IMR-90 (cell line): ENCODE measurements around the gene RBM28. TPM values are rescaled to one million over a fixed set of nuclear protein-coding genes. Genes with fewer than 3 reads are reported as not detected.

Experiments used
- ATAC-seq: fragments of 200-7000 bp; cut with Tn5 transposase; 2 replicates; pipeline ENCODE4 v1.9.1; 2020; ENCODE audit warnings: low read depth, mild to moderate bottlenecking, moderate library complexity
- BruUV-seq: library from RNA; stranded (reverse); fragments of 400-500 nt; replicated peaks from 2 replicates; lab custom pipeline; 2021; lab: Mats Ljungman, UMichigan
- CTCF ChIA-PET: fragments of 300-600 bp; formaldehyde crosslinking; extraction: SDS; loops from one replicate; lab custom pipeline; 2021; ENCODE audit warnings: antibody characterized with exemption; lab: Yijun Ruan, JAX
- POLR2A ChIA-PET: fragments of 300-600 bp; sonication (Branson Sonifier 250); formaldehyde crosslinking; loops from one replicate; lab custom pipeline; 2022; ENCODE audit warnings: antibody characterized with exemption; ENCODE audit not compliant: unreplicated experiment; lab: Charles Lee
- DNase-seq: peaks from one replicate; pipeline ENCODE4 v3.0.0; 2013
- H2AFZ ChIP-seq: replicated peaks from 2 replicates; pipeline ENCODE3; 2013; ENCODE audit warnings: low read length, mild to moderate bottlenecking; ENCODE audit not compliant: poor library complexity
- H2AK5ac ChIP-seq: 2 replicates; pipeline ENCODE4 v1.6.1; 2013; ENCODE audit warnings: low read depth, low read length, inconsistent platforms
- H2AK9ac ChIP-seq: replicated peaks from 2 replicates; pipeline ENCODE3; 2013; ENCODE audit warnings: mild to moderate bottlenecking, low read depth, low read length, moderate library complexity; ENCODE audit not compliant: poor library complexity
- H2BK120ac ChIP-seq: 2 replicates; pipeline ENCODE4 v1.6.1; 2013; ENCODE audit warnings: low read depth, low read length, inconsistent platforms
- H2BK15ac ChIP-seq: 3 replicates; pipeline ENCODE4 v1.6.1; 2013; ENCODE audit warnings: low read depth, low read length, inconsistent platforms
- H2BK20ac ChIP-seq: 2 replicates; pipeline ENCODE4 v1.6.1; 2013; ENCODE audit warnings: low read depth, mild to moderate bottlenecking, inconsistent platforms, low read length, moderate library complexity
- H2BK5ac ChIP-seq: 2 replicates; pipeline ENCODE4 v1.6.1; 2013; ENCODE audit warnings: mild to moderate bottlenecking, low read depth, low read length, inconsistent platforms; ENCODE audit not compliant: poor library complexity, severe bottlenecking
- H3K14ac ChIP-seq: replicated peaks from 2 replicates; pipeline ENCODE4 v1.6.1; 2013; ENCODE audit warnings: low read depth, low read length, inconsistent platforms
- H3K18ac ChIP-seq: 2 replicates; pipeline ENCODE4 v1.6.1; 2013; ENCODE audit warnings: low read depth, low read length, control low read depth
- H3K23ac ChIP-seq: 2 replicates; pipeline ENCODE4 v1.6.1; 2013; ENCODE audit warnings: low read depth, low read length, inconsistent platforms
- H3K27ac ChIP-seq: 2 replicates; pipeline ENCODE4 v1.5.1; 2013; ENCODE audit warnings: mild to moderate bottlenecking, control low read depth, low read length; ENCODE audit not compliant: insufficient read depth
- H3K27me3 ChIP-seq: 2 replicates; pipeline ENCODE4 v1.6.1; 2013; ENCODE audit warnings: low read length; ENCODE audit not compliant: control insufficient read depth, insufficient read depth
- H3K36me3 ChIP-seq: 2 replicates; pipeline ENCODE4 v1.6.1; 2013; ENCODE audit warnings: low read length, mixed read lengths; ENCODE audit not compliant: control insufficient read depth, insufficient read depth
- H3K4ac ChIP-seq: 2 replicates; pipeline ENCODE4 v1.6.1; 2013; ENCODE audit warnings: low read depth, low read length, inconsistent platforms
- H3K4me1 ChIP-seq: 2 replicates; pipeline ENCODE4 v1.6.1; 2013; ENCODE audit warnings: low read length, mixed read lengths; ENCODE audit not compliant: control insufficient read depth, insufficient read depth
- H3K4me2 ChIP-seq: 2 replicates; pipeline ENCODE4 v1.6.1; 2013; ENCODE audit warnings: low read depth, mild to moderate bottlenecking, control low read depth, low read length, moderate library complexity
- H3K4me3 ChIP-seq: 2 replicates; pipeline ENCODE4 v1.5.1; 2013; ENCODE audit warnings: low read depth, mild to moderate bottlenecking, control low read depth, low read length, moderate library complexity; ENCODE audit not compliant: insufficient read depth
- H3K56ac ChIP-seq: 2 replicates; pipeline ENCODE4 v1.6.1; 2013; ENCODE audit warnings: low read length, inconsistent platforms; ENCODE audit not compliant: insufficient read depth; ENCODE audit errors: extremely low read depth
- H3K79me1 ChIP-seq, 2 experiments: 2 replicates each; pipeline ENCODE4 v1.6.1; 2013; ENCODE audit warnings: low read length in 2 of 2, inconsistent platforms in 1 of 2, low read depth in 1 of 2
- H3K9ac ChIP-seq: 2 replicates; pipeline ENCODE4 v1.6.1; 2013; ENCODE audit warnings: low read depth, low read length, control low read depth
- H3K9me1 ChIP-seq: 2 replicates; pipeline ENCODE4 v1.6.1; 2013; ENCODE audit warnings: low read length, inconsistent platforms; ENCODE audit not compliant: insufficient read depth
- H3K9me3 ChIP-seq: 2 replicates; pipeline ENCODE4 v1.6.1; 2013; ENCODE audit warnings: low read length; ENCODE audit not compliant: control insufficient read depth, insufficient read depth
- H4K20me1 ChIP-seq: 2 replicates; pipeline ENCODE4 v1.6.1; 2013; ENCODE audit warnings: low read length, inconsistent platforms; ENCODE audit not compliant: insufficient read depth
- H4K5ac ChIP-seq: 2 replicates; pipeline ENCODE4 v1.6.1; 2013; ENCODE audit warnings: mild to moderate bottlenecking, low read depth, low read length, control low read depth
- H4K8ac ChIP-seq, 2 experiments: 2 replicates each; pipeline ENCODE4 v1.6.1; 2013; ENCODE audit warnings: low read depth in 2 of 2, low read length in 2 of 2, control low read depth in 1 of 2, inconsistent platforms in 1 of 2
- H4K91ac ChIP-seq: 2 replicates; pipeline ENCODE4 v1.6.1; 2013; ENCODE audit warnings: low read depth, low read length, inconsistent platforms; ENCODE audit not compliant: insufficient read depth
- BHLHE40 ChIP-seq: fragments of 150-350 bp; IDR thresholded peaks from 2 replicates; pipeline ENCODE4 v1.6.1; 2016; ENCODE audit warnings: mild to moderate bottlenecking, low read depth, low read length
- CEBPB ChIP-seq: IDR thresholded peaks from 2 replicates; pipeline ENCODE4 v1.6.1; 2012; ENCODE audit warnings: low read depth, low read length, improper control_type of control experiment
- CHD1 ChIP-seq: IDR thresholded peaks from 2 replicates; pipeline ENCODE4 v1.6.1; 2012; ENCODE audit warnings: low read depth, low read length, improper control_type of control experiment
- FOS ChIP-seq: fragments of 150-350 bp; IDR thresholded peaks from 2 replicates; pipeline ENCODE4 v1.6.1; 2016; ENCODE audit warnings: low read depth, low read length
- MAFK ChIP-seq: IDR thresholded peaks from 2 replicates; pipeline ENCODE4 v1.6.1; 2012; ENCODE audit warnings: low read depth, low read length, improper control_type of control experiment
- NFE2L2 ChIP-seq: fragments of 150-350 bp; IDR thresholded peaks from 2 replicates; pipeline ENCODE4 v1.6.1; 2016; ENCODE audit warnings: low read depth, mild to moderate bottlenecking, low read length
- RAD21 ChIP-seq: IDR thresholded peaks from 2 replicates; pipeline ENCODE4 v1.6.1; 2012; ENCODE audit warnings: low read length, improper control_type of control experiment
- RCOR1 ChIP-seq: IDR thresholded peaks from 2 replicates; pipeline ENCODE4 v1.6.1; 2012; ENCODE audit warnings: mild to moderate bottlenecking, low read length, improper control_type of control experiment; ENCODE audit not compliant: insufficient replicate concordance
- RFX5 ChIP-seq: IDR thresholded peaks from 2 replicates; pipeline ENCODE4 v1.8.0; 2012; ENCODE audit warnings: low read depth, mild to moderate bottlenecking, low read length, moderate library complexity
- USF2 ChIP-seq: fragments of 150-350 bp; IDR thresholded peaks from 2 replicates; pipeline ENCODE4 v1.6.1; 2017; ENCODE audit warnings: mild to moderate bottlenecking, antibody characterized with exemption, low read length, low read depth
- WGBS, 2 experiments: methylation state at CpG; one replicate each; pipeline versions ENCODE4 v1.1.5 to v1.1.7; 2013; ENCODE audit warnings: missing lambda C conversion rate in 2 of 2; ENCODE audit not compliant: insufficient read length in 1 of 2; ENCODE audit errors: extremely low coverage in 2 of 2; 5-methylcytosine and 5-hydroxymethylcytosine counted together
- dilution Hi-C: fragments of 300-500 bp; cut with HindIII; formaldehyde crosslinking; loops from one replicate; pipeline ENCODE4 v1.14.3; 2018; ENCODE audit warnings: low sequenced_read_pairs; ENCODE audit not compliant: unreplicated experiment
- in situ Hi-C: fragments of 300-500 bp; cut with MboI; formaldehyde crosslinking; loops from 3 replicates; pipeline ENCODE4 v1.14.3; 2019; ENCODE audit warnings: low sequenced_read_pairs, inconsistent platforms, mixed read lengths
- intact Hi-C: fragments of 100-400 bp; cut with micrococcal nuclease; formaldehyde crosslinking; loops from 2 replicates; pipeline ENCODE4 v1.10.0; 2022
- polyA plus RNA-seq, 3 experiments: library from polyadenylated mRNA; depleted of rRNA; stranded (reverse); fragments of >200 nt; gene quantifications; 2 replicates each; pipeline ENCODE4 v1.2.3, GENCODE V29; 2012; ENCODE audit warnings: low replicate concordance in 1 of 3
- total RNA-seq: library from RNA; depleted of rRNA; stranded (reverse); fragments of >200 nt; gene quantifications from 2 replicates; pipeline ENCODE4 v1.2.3, GENCODE V29; 2012

RBM28 gene
- total and polyA plus RNA-seq, 2 of the 4 experiments (the other 2 are of a cell fraction): 12.4 to 20.4 TPM

DNA sequence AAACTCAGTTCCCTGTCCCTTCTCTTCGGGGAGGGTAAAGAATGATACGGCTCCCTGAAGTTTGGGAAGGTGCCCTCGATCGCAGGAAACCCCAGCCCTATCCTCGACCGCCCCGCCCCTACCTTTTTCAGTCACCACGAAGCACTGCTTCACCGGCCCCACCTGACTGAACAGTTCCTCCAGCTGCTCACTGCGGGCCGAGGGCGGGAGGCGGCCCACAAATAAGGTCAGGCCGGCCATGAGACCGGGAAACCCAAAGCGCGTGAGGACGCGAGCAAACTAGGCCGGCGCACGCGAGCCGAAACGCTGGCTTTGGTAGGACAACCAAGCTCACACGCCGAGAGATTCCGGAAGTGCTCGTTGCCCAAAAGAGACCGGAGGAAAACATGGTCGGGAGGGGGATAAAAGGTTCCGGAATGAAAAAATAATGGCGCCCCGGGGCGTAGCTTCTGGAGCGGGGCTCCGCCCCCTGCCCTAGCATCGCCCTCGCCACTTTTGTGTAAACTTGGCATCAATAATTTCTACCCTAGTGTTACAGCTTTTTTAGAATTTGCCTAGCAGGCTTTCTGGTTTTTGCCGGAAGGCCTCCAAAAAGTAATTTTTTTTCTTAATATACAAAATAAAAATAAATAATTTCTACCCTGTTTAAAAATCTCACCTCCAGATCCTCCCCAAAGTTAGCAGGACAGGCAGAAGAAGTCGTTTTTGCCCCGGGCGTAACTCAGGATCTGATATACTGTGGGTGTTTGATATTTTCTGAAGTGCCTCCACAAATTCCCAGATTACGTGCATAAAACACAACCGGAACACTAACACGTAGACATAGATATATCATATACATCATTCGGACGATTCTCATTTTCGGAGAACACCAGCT is at the start of gene RBM28 (continued):
- TF ChIP-seq NFE2L2 (peak; percentile 37; the same call in 1 of the 2 replicates), CHD1 (0 out of 2 replicates have a peak, but pooled peaks have one; percentile 36)

DNA sequence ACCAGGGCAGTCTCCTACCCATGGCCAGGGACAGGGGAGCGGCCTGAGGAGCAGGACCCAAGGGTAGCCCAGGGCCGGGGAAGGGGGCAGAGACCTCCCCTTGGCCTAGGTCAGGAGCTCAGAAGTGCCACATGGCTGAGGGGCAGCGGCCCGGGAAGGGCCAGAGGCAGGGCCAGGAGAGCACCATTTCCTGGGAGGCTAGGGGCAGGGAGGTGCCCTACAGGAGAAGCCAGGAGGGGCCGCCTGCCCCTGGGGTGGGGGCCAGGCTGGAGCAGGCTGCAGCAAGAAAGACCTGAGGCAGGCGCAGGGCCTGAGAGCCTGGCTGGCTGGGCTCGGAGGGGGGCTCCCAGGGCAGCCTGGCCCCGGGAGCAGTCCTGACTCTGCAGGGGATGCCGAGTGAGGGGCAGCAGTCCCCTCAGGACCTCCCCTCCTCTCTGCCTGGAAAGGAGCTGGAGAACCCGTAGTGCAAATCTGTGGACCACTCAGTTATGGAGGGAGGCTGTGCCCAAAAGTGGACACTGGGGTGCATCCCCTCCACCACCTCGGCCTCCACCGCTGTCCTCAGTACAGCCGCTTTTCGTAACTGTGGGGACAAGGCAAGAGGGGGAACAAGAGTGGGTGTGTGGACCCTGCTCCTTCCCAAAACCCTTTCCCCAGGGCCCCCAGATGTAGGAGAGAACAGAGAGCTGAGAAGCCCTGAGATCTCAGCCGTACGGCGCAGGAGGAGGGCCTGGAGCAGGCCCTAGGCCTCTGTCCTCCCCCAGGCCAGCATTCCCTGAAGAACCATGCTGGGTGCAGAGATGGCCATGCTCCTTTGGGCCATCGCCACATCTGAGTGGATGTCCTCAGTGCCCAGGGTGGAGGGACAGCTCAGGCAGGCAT is 49.0 kb upstream of the RBM28 start:
- ATAC-seq: no peak
- no peak overlapping the region for H3K4me3 ChIP-seq
- H2AK9ac ChIP-seq: no peak overlapping the region
- no peak overlapping the region for H3K23ac ChIP-seq
- ChIA-PET POLR2A (no interaction called here), CTCF (interaction anchor here (0.8 to 2.5 kb wide), 3 partner anchors 34 to 45 kb away, joined by 3 to 12 read pairs (median 4); no protein-coding TSS in a partner anchor)
- no peak overlapping the region for H3K9ac ChIP-seq
- in situ Hi-C loops (no loop called here), dilution Hi-C loops (no loop called here), intact Hi-C loops (no loop called here)
- BruUV-seq: TSS peak; percentile 62
- H3K27ac ChIP-seq: no peak overlapping the region
- DNase-seq: no peak
- H2BK120ac ChIP-seq: no peak overlapping the region
- no peak overlapping the region for H4K5ac ChIP-seq
- TF ChIP-seq RFX5 (no peak), USF2 (no peak), FOS (no peak), BHLHE40 (no peak), MAFK (no peak), RCOR1 (no peak), CHD1 (no peak), NFE2L2 (no peak), CEBPB (no peak), RAD21 (no peak)
- no peak overlapping the region for H3K56ac ChIP-seq
- no peaks in the 10 kb centered on the region for H3K4me1 ChIP-seq
- no peak overlapping the region for H3K4me2 ChIP-seq
- no peak overlapping the region for H2AFZ ChIP-seq
- H4K8ac ChIP-seq: no peak overlapping the region
- no peak overlapping the region for H2BK5ac ChIP-seq
- peaks cover 44% of the 10 kb centered on the region for H3K36me3 ChIP-seq
- peaks cover 15% of the 10 kb centered on the region for H3K27me3 ChIP-seq
- H3K79me1 ChIP-seq: 0 out of 4 replicates have a peak, but pooled peaks cover 0 to 2% of the 10 kb centered on the region in 2 experiments
- no peak overlapping the region for H2AK5ac ChIP-seq
- H4K20me1 ChIP-seq: peaks cover 9% of the 10 kb centered on the region; the same call in 1 of the 2 replicates
- no peak overlapping the region for H3K14ac ChIP-seq
- H2BK15ac ChIP-seq: no peak overlapping the region
- no peak overlapping the region for H4K91ac ChIP-seq
- no peaks in the 10 kb centered on the region for H3K9me3 ChIP-seq
- H3K4ac ChIP-seq: no peak overlapping the region
- no peaks in the 10 kb centered on the region for H3K9me1 ChIP-seq
- H2BK20ac ChIP-seq: no peak overlapping the region
- 96% methylated on average over 7 of the region's 18 CpGs; no CpG with 5 or more reads in 1 of the 2 experiments for WGBS, 2 experiments
- H3K18ac ChIP-seq: no peak overlapping the region
